Skin epidermis (tissue), 12 donors: Measurements from ENCODE around the gene IFT57.

Source experiments
- H3K27ac ChIP-seq, 21 experiments: fragments of 200-600 bp; sonication (generic) in 11 of 21; one replicate each; pipeline ENCODE4 v1.5.0; 2020; ENCODE audit warnings: mild to moderate bottlenecking in 3 of 21, inconsistent platforms in 2 of 21, moderate library complexity in 2 of 21
- H3K4me3 ChIP-seq, 7 experiments: fragments of 200-600 bp; sonication (generic) in 2 of 7; one replicate each; pipeline ENCODE4 v1.5.0; 2020; ENCODE audit warnings: inconsistent platforms in 2 of 7, mild to moderate bottlenecking in 2 of 7, moderate library complexity in 1 of 7

IFT57 gene

GRCh38 chr3:108222853-108223565 lies 785 bp upstream of the IFT57 start:
- peak overlapping the region; percentile 70 to 97 (median 85) for H3K4me3 ChIP-seq
- H3K27ac ChIP-seq = peak overlapping the region in 19 of 21 experiments; percentile 43 to 94 (median 82)

GRCh38 chr3:108221393-108221792 lies 831 bp downstream of the IFT57 start:
- Histone ChIP-seq H3K4me3 (peak overlapping the region; percentile 70 to 97 (median 85)), H3K27ac (peak overlapping the region in 18 of 21 experiments; percentile 70 to 94 (median 85))

- Histone ChIP-seq H3K27ac (no peak overlapping the region), H3K4me3 (no peak overlapping the region)
These were observed 2.9 kb downstream of the IFT57 start for GRCh38 chr3:108219336-108219735.

- no peak overlapping the region for H3K27ac ChIP-seq
- H3K4me3 ChIP-seq = no peak overlapping the region
These were observed 3.4 kb downstream of the IFT57 start for GRCh38 chr3:108218811-108219210.

GRCh38 chr3:108215871-108216270 lies 6.4 kb downstream of the IFT57 start:
- Histone ChIP-seq H3K27ac (no peak overlapping the region), H3K4me3 (no peak overlapping the region)

GRCh38 chr3:108209579-108209978 lies 12.6 kb downstream of the IFT57 start:
- Histone ChIP-seq H3K27ac (no peak overlapping the region), H3K4me3 (no peak overlapping the region)

GRCh38 chr3:108208831-108209230 lies 13.4 kb downstream of the IFT57 start:
- H3K27ac ChIP-seq = no peak overlapping the region
- H3K4me3 ChIP-seq = no peak overlapping the region

GRCh38 chr3:108202834-108203233 lies 19.4 kb downstream of the IFT57 start:
- Histone ChIP-seq H3K4me3 (no peak overlapping the region), H3K27ac (no peak overlapping the region)

- Histone ChIP-seq H3K27ac (no peak overlapping the region), H3K4me3 (no peak overlapping the region)
These were observed 20.1 kb downstream of the IFT57 start for GRCh38 chr3:108202080-108202479.

GRCh38 chr3:108201258-108201657 lies 21.0 kb downstream of the IFT57 start:
- H3K27ac ChIP-seq = no peak overlapping the region
- no peak overlapping the region for H3K4me3 ChIP-seq

GRCh38 chr3:108200578-108200977 lies 21.6 kb downstream of the IFT57 start:
- Histone ChIP-seq H3K27ac (no peak overlapping the region), H3K4me3 (no peak overlapping the region)

GRCh38 chr3:108200024-108200423 lies 22.2 kb downstream of the IFT57 start:
- Histone ChIP-seq H3K4me3 (no peak overlapping the region), H3K27ac (no peak overlapping the region)

GRCh38 chr3:108191394-108191793 lies 30.8 kb downstream of the IFT57 start:
- Histone ChIP-seq H3K27ac (no peak overlapping the region), H3K4me3 (no peak overlapping the region)

GRCh38 chr3:108190346-108190745 lies 31.9 kb downstream of the IFT57 start:
- Histone ChIP-seq H3K4me3 (no peak overlapping the region), H3K27ac (no peak overlapping the region)

GRCh38 chr3:108189440-108189839 lies 32.8 kb downstream of the IFT57 start:
- no peak overlapping the region for H3K4me3 ChIP-seq
- H3K27ac ChIP-seq = no peak overlapping the region

GRCh38 chr3:108185536-108185935 lies 36.7 kb downstream of the IFT57 start:
- no peak overlapping the region for H3K4me3 ChIP-seq
- no peak overlapping the region for H3K27ac ChIP-seq

- H3K4me3 ChIP-seq = no peak overlapping the region
- no peak overlapping the region for H3K27ac ChIP-seq
These were observed 37.4 kb downstream of the IFT57 start for GRCh38 chr3:108184824-108185223.

- Histone ChIP-seq H3K4me3 (no peak overlapping the region), H3K27ac (no peak overlapping the region)
These were observed 38.3 kb downstream of the IFT57 start for GRCh38 chr3:108183971-108184370.

- H3K27ac ChIP-seq = no peak overlapping the region
These were observed 39.0 kb downstream of the IFT57 start for GRCh38 chr3:108183181-108183580.

GRCh38 chr3:108182339-108182738 lies 39.9 kb downstream of the IFT57 start:
- no peak overlapping the region for H3K27ac ChIP-seq

More at GRCh38 chr3:108183181-108183580, 39.0 kb downstream of the IFT57 start:
- no peak overlapping the region for H3K4me3 ChIP-seq

GRCh38 chr3:108181172-108181571 lies 41.1 kb downstream of the IFT57 start:
- Histone ChIP-seq H3K4me3 (no peak overlapping the region), H3K27ac (no peak overlapping the region)

More at GRCh38 chr3:108182339-108182738, 39.9 kb downstream of the IFT57 start:
- no peak overlapping the region for H3K4me3 ChIP-seq

- Histone ChIP-seq H3K4me3 (no peak overlapping the region), H3K27ac (peak overlapping the region in 1 of 21 experiments; percentile 54)
These were observed 42.0 kb downstream of the IFT57 start for GRCh38 chr3:108180194-108180593.
